ENCODE data around the gene RUNX2.

RUNX2 gene

GRCh38 chr6:45351667-45352066 is 23.5 kb downstream of the RUNX2 start:
- no peak for DNase-seq (ENCODE audit: low read depth)

- no peak for DNase-seq (ENCODE audit: low read depth)
Measured at GRCh38 chr6:45353654-45354053, 25.5 kb downstream of the RUNX2 start.

- no peak for DNase-seq (ENCODE audit: low read depth)
Measured at GRCh38 chr6:45364466-45364865, 36.3 kb downstream of the RUNX2 start.

- no peak for DNase-seq (ENCODE audit: low read depth)
Measured at GRCh38 chr6:45365036-45365435, 36.9 kb downstream of the RUNX2 start.

- no peak for DNase-seq (ENCODE audit: low read depth)
Measured at GRCh38 chr6:45366534-45366933, 38.4 kb downstream of the RUNX2 start.

GRCh38 chr6:45367999-45368398 is 39.9 kb downstream of the RUNX2 start:
- DNase-seq (ENCODE audit: low read depth): no peak

- no peak for DNase-seq (ENCODE audit: low read depth)
Measured at GRCh38 chr6:45369870-45370269, 41.7 kb downstream of the RUNX2 start.

- no peak for DNase-seq (ENCODE audit: low read depth)
Measured at GRCh38 chr6:45371924-45372573, 43.9 kb downstream of the RUNX2 start.

GRCh38 chr6:45375449-45375848 is 47.3 kb downstream of the RUNX2 start:
- no peak for DNase-seq (ENCODE audit: low read depth)

- no peak for DNase-seq (ENCODE audit: low read depth)
Measured at GRCh38 chr6:45376310-45377042, 48.3 kb downstream of the RUNX2 start.

GRCh38 chr6:45377043-45377553 is 49.0 kb downstream of the RUNX2 start:
- DNase-seq (ENCODE audit: low read depth): no peak

- peak; percentile 90 for DNase-seq (ENCODE audit: low read depth)
Measured at GRCh38 chr6:45377554-45378333, 49.6 kb downstream of the RUNX2 start, which contains the start of gene SUPT3H. Gene SUPT3H, minus strand, starts transcription at chr6:45377934.

- peak; percentile 6 for DNase-seq (ENCODE audit: low read depth)
Measured at GRCh38 chr6:45378334-45378926, 50.3 kb downstream of the RUNX2 start.

- DNase-seq (ENCODE audit: low read depth): no peak
Measured at GRCh38 chr6:45382391-45382790, 54.3 kb downstream of the RUNX2 start.

GRCh38 chr6:45386501-45386900 is 58.4 kb downstream of the RUNX2 start:
- DNase-seq (ENCODE audit: low read depth): no peak

- DNase-seq (ENCODE audit: low read depth): no peak
Measured at GRCh38 chr6:45387236-45387635, 59.1 kb downstream of the RUNX2 start.

- DNase-seq (ENCODE audit: low read depth): no peak
Measured at GRCh38 chr6:45388328-45388727, 60.2 kb downstream of the RUNX2 start.

- DNase-seq (ENCODE audit: low read depth): no peak
Measured at GRCh38 chr6:45394586-45395095, 66.5 kb downstream of the RUNX2 start.

- no peak for DNase-seq (ENCODE audit: low read depth)
Measured at GRCh38 chr6:45398075-45398813, 70.1 kb downstream of the RUNX2 start.

- no peak for DNase-seq (ENCODE audit: low read depth)
Measured at GRCh38 chr6:45400021-45400420, 71.9 kb downstream of the RUNX2 start.

GRCh38 chr6:45411959-45412358 is 83.8 kb downstream of the RUNX2 start:
- no peak for DNase-seq (ENCODE audit: low read depth)

All from activated gamma-delta T cell treated with anti-CD3 and anti-CD28 coated beads, Interleukin-2, amount 50 U/mL, for 16 hours (primary cell).